Renal cortical epithelial cell (primary cell): ENCODE data around the gene NTNG1. TPM values are rescaled to one million over a fixed set of nuclear protein-coding genes. Genes with fewer than 3 reads are reported as not detected.
"Not testable (repeated sequence)": the region's sequence is repeated elsewhere in the genome, so short reads cannot be mapped to it uniquely, and the experiment has no call there.

Experiments
- DNase-seq: peaks from one replicate; pipeline ENCODE4 v3.0.0-alpha.2; 2011; ENCODE audit warnings: low read depth
- total RNA-seq: library from RNA; depleted of rRNA; stranded (reverse); fragments of >200 nt; gene quantifications from 2 replicates; pipeline ENCODE4 v1.2.3, GENCODE V29; 2014

Gene NTNG1
- total RNA-seq, result 28.8 and 32.8 TPM in 2 replicates

GRCh38 chr1:107140703-107141490 lies at the start of gene NTNG1:
NTNG1 (plus strand) TSS chr1:107141039.
- peak; percentile 33 for DNase-seq

- no peak for DNase-seq
Measured at GRCh38 chr1:107091418-107091817, 49.4 kb upstream of the NTNG1 start.

- DNase-seq, result not testable (repeated sequence)
Measured at GRCh38 chr1:107093395-107093794, 47.4 kb upstream of the NTNG1 start.

GRCh38 chr1:107095647-107096046 lies 45.2 kb upstream of the NTNG1 start:
- no peak for DNase-seq

- no peak for DNase-seq
Measured at GRCh38 chr1:107096690-107097089, 44.1 kb upstream of the NTNG1 start.

GRCh38 chr1:107098961-107099360 lies 41.9 kb upstream of the NTNG1 start:
- no peak for DNase-seq

GRCh38 chr1:107100331-107100984 lies 40.4 kb upstream of the NTNG1 start:
- DNase-seq, result no peak

- no peak for DNase-seq
Measured at GRCh38 chr1:107105914-107106313, 34.9 kb upstream of the NTNG1 start.

- no peak for DNase-seq
Measured at GRCh38 chr1:107110326-107110725, 30.5 kb upstream of the NTNG1 start.

GRCh38 chr1:107116306-107116790 lies 24.5 kb upstream of the NTNG1 start:
- no peak for DNase-seq

GRCh38 chr1:107122225-107122624 lies 18.6 kb upstream of the NTNG1 start:
- DNase-seq, result no peak

GRCh38 chr1:107123741-107124140 lies 17.1 kb upstream of the NTNG1 start:
- no peak for DNase-seq

GRCh38 chr1:107124694-107125093 lies 16.1 kb upstream of the NTNG1 start:
- DNase-seq, result peak; percentile 43

- DNase-seq, result no peak
Measured at GRCh38 chr1:107132195-107132594, 8.6 kb upstream of the NTNG1 start.

- DNase-seq, result no peak
Measured at GRCh38 chr1:107132780-107133179, 8.1 kb upstream of the NTNG1 start.

- peak; percentile 57 for DNase-seq
Measured at GRCh38 chr1:107135463-107135862, 5.4 kb upstream of the NTNG1 start.

GRCh38 chr1:107138166-107138565 lies 2.7 kb upstream of the NTNG1 start:
- DNase-seq, result peak; percentile 90

GRCh38 chr1:107138767-107139445 lies 1.9 kb upstream of the NTNG1 start:
- peak; percentile 90 for DNase-seq

GRCh38 chr1:107139833-107140702 lies 771 bp upstream of the NTNG1 start:
- peak; percentile 81 for DNase-seq

GRCh38 chr1:107141491-107142126 lies 770 bp downstream of the NTNG1 start:
- DNase-seq, result no peak

GRCh38 chr1:107142140-107142542 lies 1.3 kb downstream of the NTNG1 start:
- peak; percentile 78 for DNase-seq
